ENCODE results near the gene RANGAP1. TPM values are rescaled to one million over a fixed set of nuclear protein-coding genes. Genes with fewer than 3 reads are reported as not detected.

The RANGAP1 gene
- total RNA-seq, 1 donor from 2014 or later, result 71.5 TPM

DNA sequence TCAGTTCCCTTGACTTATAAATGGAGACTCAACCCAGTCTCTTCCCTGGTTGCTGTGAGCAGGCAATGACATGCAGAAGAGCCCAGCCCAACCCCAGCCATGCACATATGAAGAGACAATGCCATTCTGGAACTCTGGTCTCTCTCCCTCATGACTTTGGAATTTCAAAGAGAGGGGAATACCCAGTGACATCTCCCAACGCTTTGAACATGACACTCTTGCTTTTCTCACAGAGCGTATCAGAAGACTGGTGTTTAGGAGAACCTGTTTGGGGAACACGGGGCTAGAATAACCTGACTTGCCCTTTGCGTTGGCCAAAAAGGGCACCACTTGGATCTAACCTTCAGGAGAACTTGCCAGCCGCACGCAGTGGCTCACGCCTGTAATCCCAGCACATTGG lies 12.9 kb downstream of the RANGAP1 start:
- H3K9me3 Mint-ChIP-seq (ENCODE audit: unreplicated experiment), result no peaks in the 10 kb centered on the region
- peaks cover 2% of the 10 kb centered on the region for H3K27me3 Mint-ChIP-seq (ENCODE audit: unreplicated experiment)
- H3K4me1 Mint-ChIP-seq (ENCODE audit: unreplicated experiment), result no peaks in the 10 kb centered on the region
- peaks cover 28% of the 10 kb centered on the region for H3K36me3 Mint-ChIP-seq (ENCODE audit: low read depth, unreplicated experiment)
- H3K27ac Mint-ChIP-seq (ENCODE audit: unreplicated experiment), result no peak overlapping the region
- no peak overlapping the region for H3K4me3 Mint-ChIP-seq (ENCODE audit: unreplicated experiment)
- DNase-seq (ENCODE audit: low spot score), result no peak
- no peak for TF ChIP-seq CTCF (IDR thresholded peaks at IDR 0.05; ENCODE audit: unreplicated experiment)

DNA sequence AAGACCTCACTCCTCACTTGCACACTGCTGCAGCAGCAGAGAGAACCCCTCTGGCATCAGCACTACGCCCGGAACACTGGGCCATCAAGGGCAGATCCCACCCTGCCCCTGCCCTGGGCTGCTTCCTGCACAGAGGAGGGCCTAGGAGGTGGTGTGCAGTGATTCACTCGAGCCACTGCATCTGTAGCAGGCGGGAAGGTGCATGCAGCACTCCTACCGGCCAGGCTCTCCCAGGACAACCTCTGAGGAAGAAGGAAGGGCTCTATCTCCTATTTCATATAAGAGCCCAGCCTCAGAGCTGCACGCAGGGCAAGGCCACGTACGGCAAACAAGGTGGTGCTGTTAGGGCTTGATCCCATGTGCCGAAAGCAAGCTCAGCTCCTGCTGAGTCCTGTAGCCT lies 14.2 kb downstream of the RANGAP1 start:
- no peak overlapping the region for H3K27ac Mint-ChIP-seq (ENCODE audit: unreplicated experiment)
- H3K36me3 Mint-ChIP-seq (ENCODE audit: low read depth, unreplicated experiment), result peaks cover 23% of the 10 kb centered on the region
- H3K9me3 Mint-ChIP-seq (ENCODE audit: unreplicated experiment), result no peaks in the 10 kb centered on the region
- no peak for DNase-seq (ENCODE audit: low spot score)
- H3K27me3 Mint-ChIP-seq (ENCODE audit: unreplicated experiment), result no peaks in the 10 kb centered on the region
- no peak for TF ChIP-seq CTCF (IDR thresholded peaks at IDR 0.05; ENCODE audit: unreplicated experiment)
- no peaks in the 10 kb centered on the region for H3K4me1 Mint-ChIP-seq (ENCODE audit: unreplicated experiment)
- H3K4me3 Mint-ChIP-seq (ENCODE audit: unreplicated experiment), result no peak overlapping the region

- TF ChIP-seq CTCF (IDR thresholded peaks at IDR 0.05; ENCODE audit: unreplicated experiment), result no peak
- DNase-seq (ENCODE audit: low spot score), result no peak
- Mint-ChIP-seq H3K4me3 (ENCODE audit: unreplicated experiment) (no peak overlapping the region), H3K4me1 (ENCODE audit: unreplicated experiment) (no peaks in the 10 kb centered on the region), H3K27me3 (ENCODE audit: unreplicated experiment) (peaks cover 5% of the 10 kb centered on the region), H3K36me3 (ENCODE audit: low read depth, unreplicated experiment) (peaks cover 23% of the 10 kb centered on the region), H3K9me3 (ENCODE audit: unreplicated experiment) (no peaks in the 10 kb centered on the region), H3K27ac (ENCODE audit: unreplicated experiment) (no peak overlapping the region)
Observed at GRCh38 chr22:41267958-41268357, 18.0 kb downstream of the RANGAP1 start.

- H3K36me3 Mint-ChIP-seq (ENCODE audit: low read depth, unreplicated experiment), result peaks cover 22% of the 10 kb centered on the region
- peaks cover 5% of the 10 kb centered on the region for H3K27me3 Mint-ChIP-seq (ENCODE audit: unreplicated experiment)
- no peak for TF ChIP-seq CTCF (IDR thresholded peaks at IDR 0.05; ENCODE audit: unreplicated experiment)
- no peaks in the 10 kb centered on the region for H3K4me1 Mint-ChIP-seq (ENCODE audit: unreplicated experiment)
- no peaks in the 10 kb centered on the region for H3K9me3 Mint-ChIP-seq (ENCODE audit: unreplicated experiment)
- H3K4me3 Mint-ChIP-seq (ENCODE audit: unreplicated experiment), result no peak overlapping the region
- no peak for DNase-seq (ENCODE audit: low spot score)
- no peak overlapping the region for H3K27ac Mint-ChIP-seq (ENCODE audit: unreplicated experiment)
Observed at GRCh38 chr22:41264408-41264941, 21.5 kb downstream of the RANGAP1 start.

- Mint-ChIP-seq H3K9me3 (ENCODE audit: unreplicated experiment) (no peaks in the 10 kb centered on the region), H3K4me3 (ENCODE audit: unreplicated experiment) (no peak overlapping the region), H3K27me3 (ENCODE audit: unreplicated experiment) (peaks cover 5% of the 10 kb centered on the region), H3K4me1 (ENCODE audit: unreplicated experiment) (no peaks in the 10 kb centered on the region), H3K27ac (ENCODE audit: unreplicated experiment) (no peak overlapping the region), H3K36me3 (ENCODE audit: low read depth, unreplicated experiment) (peaks cover 28% of the 10 kb centered on the region)
- no peak for TF ChIP-seq CTCF (IDR thresholded peaks at IDR 0.05; ENCODE audit: unreplicated experiment)
- DNase-seq (ENCODE audit: low spot score), result no peak
Observed at GRCh38 chr22:41263704-41264103, 22.3 kb downstream of the RANGAP1 start.
